SKM-1 (cell line): ENCODE measurements around the gene ASB2.

Source experiments
- DNase-seq: peaks from one replicate; lab custom pipeline; 2025; ENCODE audit not compliant: unreplicated experiment; lab: John Stamatoyannopoulos, UW

The ASB2 gene

DNA sequence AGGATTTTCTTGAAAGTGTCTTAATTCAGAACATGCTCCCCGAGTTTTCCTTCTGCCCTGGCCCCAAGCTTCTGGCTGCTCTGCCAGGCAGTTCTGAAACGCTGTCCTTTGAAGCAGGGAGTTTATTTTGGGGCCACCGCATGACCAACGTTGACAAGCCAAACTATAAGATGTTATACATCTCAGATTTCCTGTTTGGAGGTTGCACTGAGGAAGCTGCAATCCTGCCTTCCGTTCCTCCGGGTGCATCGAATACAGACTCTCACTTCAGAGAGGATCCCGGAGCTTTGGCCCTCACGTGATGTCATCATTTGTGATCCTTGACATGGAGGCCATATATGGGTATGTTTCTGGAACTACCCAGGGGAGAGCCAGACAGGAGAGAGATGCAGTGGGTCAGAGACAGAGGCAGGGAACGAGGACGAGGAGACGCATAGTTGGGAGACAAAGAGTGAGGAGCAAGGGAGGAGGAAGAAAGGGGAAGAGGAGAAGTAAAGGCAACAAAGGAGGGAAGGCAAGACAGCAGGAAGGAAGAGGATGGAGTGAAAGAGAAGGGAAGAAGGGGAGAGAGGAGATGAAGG, at the start of gene ASB2:
Gene ASB2, minus strand, starts transcription at position 94 of the 581 bp plus-strand sequence. CDS start 12,031 bp downstream, outside the sequence.
- DNase-seq = no peak

DNA sequence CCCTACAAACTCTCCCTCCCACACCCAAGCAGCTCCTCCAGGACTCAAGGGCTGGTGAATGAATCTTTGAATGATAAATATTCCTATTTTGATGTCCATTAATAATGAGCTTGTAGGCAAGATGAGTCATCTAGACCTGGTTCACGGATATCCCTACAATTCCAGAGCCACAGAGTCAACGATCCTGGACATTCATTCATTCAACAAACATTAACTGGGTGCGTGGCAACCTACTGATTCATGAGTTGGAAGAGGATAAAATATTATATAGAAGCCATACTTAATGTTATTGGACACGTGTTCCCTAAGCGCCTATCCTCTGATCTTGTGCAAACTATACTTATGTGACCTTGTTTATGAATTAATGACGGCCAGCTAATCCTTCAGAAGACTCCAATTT, 49.4 kb upstream of the ASB2 start:
- no peak for DNase-seq

DNA sequence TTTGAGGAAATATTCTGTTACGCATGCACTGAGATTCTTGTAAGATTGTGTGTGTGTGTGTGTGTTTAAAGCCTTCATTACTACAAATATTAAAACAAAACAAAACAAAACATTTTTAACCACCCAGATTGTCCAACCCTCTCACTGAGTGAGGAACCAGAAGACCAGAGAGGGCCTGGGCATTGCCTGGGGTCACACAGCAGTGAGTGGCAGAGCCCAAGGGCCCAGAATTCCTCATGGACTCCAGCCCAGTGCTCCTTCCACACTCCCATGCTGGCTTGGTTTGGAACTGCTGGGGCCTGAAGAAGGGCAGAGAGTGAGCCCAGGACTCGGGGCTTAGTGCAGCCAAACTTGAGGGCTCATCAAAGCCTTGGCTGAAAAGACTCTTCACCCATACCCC, 48.2 kb upstream of the ASB2 start:
- DNase-seq = no peak

- no peak for DNase-seq
These were observed 46.4 kb upstream of the ASB2 start for GRCh38 chr14:94022532-94023411.

GRCh38 chr14:94021416-94022157, 45.2 kb upstream of the ASB2 start:
- DNase-seq = no peak

GRCh38 chr14:94021001-94021400, 44.6 kb upstream of the ASB2 start:
- DNase-seq = no peak

GRCh38 chr14:94020267-94020666, 43.9 kb upstream of the ASB2 start:
- no peak for DNase-seq

- DNase-seq = no peak
These were observed 43.0 kb upstream of the ASB2 start for GRCh38 chr14:94019329-94019728.

DNA sequence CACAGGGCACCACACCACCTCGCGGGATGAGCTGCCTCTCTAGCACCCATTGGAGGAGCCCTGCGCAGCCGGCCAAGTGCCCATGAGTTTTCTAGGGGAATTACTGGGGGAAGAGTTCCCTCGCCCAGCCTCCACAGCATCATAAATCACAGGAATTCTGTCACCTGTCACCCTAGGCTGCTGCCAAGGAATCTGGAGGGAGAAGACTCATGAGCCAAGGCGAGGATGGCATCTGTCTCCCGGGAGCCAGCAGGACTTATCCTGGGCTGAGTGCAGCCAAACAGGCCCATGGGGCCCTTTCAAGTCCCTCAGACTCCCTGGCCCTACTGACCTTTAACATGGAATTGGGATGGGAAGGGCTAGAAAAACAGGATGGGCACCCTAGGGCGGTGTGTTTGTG, 41.9 kb upstream of the ASB2 start:
- no peak for DNase-seq

GRCh38 chr14:94016446-94016976, 40.1 kb upstream of the ASB2 start:
- DNase-seq = no peak

DNA sequence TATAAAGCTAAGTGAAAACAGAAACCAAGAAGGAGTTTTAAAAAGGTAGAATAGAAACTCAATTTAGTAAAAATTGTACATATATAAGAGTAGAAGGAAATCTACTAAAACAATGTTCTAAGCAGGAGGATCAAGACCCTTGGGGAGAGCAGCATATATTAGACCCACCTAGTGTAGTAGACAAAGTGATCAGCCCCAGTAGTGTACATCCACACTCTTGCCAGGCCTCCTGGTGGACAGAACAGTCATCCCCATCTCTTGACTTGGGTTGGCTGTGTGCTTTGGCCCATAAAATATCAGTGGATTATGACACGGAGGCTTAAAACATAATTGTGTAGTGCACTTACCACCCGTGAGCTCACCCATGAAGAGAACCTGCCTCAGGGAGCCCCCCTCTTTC, 38.9 kb upstream of the ASB2 start:
- DNase-seq = no peak

GRCh38 chr14:94014382-94014781, 38.0 kb upstream of the ASB2 start:
- no peak for DNase-seq

GRCh38 chr14:94011795-94012194, 35.4 kb upstream of the ASB2 start:
- DNase-seq = no peak

DNA sequence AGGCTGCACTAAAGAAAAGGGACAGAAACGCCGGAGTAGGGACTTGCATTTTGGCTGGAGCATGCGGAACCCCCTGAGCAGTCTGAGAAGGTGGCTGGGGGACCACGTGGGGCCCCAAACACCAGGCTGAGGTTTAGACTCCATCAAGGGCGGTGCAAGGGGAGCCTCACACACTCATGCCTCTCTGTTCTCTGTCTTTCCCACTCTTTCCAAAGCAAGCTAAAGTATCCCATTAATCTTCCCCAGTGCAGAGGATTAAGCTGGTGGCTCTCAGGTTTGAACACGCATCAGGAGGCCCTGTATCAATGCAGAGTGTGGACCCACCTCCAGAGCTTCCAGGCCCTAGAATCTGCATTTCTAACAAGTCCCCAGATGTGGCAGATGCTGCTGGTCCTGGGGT, 34.3 kb upstream of the ASB2 start:
- DNase-seq = no peak

GRCh38 chr14:94009767-94010166, 33.4 kb upstream of the ASB2 start:
- DNase-seq = no peak

DNA sequence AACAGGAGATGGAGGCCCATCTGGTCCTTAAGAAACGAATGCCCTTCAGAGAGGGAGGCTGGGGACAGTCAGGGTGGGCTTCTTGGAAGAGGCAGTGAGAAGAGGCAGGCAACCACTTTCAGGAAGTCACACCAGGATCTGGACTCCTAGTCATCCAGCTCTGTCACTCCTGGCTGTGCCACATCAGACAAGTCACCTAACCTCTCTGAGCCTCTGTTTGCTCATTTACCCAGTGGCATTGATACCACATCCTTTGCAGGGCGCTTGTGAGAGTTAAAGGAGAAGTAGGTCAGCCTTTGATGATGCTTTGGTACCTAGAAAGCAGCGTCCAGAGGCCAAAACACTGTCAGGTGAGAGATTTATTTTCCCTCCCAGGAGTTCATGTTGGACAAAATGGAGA, 31.9 kb upstream of the ASB2 start:
- DNase-seq = no peak

GRCh38 chr14:94005324-94006073, 29.1 kb upstream of the ASB2 start:
- no peak for DNase-seq

DNA sequence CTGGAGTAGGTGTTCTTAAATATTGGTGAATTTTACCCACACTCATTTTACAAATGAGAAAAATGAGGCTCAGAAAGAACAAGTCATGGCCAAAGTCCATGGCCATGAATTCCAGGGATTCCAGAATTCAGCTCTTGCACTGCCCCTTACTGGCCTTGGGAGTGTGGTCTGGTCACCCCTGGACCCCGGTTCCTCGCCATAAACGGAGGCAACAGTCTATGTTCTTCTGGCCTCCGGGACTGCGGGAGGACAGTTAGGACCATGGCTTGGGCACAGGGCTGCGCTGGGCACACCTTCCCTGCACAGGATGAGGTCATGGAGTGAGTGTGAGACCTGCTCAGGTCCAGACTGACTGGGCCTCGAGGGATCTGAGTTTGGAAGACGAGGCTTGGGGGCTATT, 27.6 kb upstream of the ASB2 start:
- DNase-seq = no peak

DNA sequence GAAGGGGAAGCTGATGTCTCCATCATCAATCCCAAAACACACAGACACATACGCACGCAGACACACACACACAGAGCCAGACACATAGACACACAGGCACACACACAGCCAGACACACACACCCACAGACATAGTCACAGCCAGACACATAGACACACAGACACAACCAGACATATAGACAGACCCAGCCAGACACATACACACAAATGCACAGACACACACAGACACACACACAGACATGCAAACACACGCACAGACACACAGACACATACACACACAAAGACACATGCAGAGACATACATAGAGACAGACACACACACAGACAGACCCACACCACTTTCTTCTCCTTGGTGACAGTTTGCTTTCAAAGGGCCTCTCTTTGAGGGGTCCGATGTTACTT, 27.0 kb upstream of the ASB2 start:
- DNase-seq = no peak

DNA sequence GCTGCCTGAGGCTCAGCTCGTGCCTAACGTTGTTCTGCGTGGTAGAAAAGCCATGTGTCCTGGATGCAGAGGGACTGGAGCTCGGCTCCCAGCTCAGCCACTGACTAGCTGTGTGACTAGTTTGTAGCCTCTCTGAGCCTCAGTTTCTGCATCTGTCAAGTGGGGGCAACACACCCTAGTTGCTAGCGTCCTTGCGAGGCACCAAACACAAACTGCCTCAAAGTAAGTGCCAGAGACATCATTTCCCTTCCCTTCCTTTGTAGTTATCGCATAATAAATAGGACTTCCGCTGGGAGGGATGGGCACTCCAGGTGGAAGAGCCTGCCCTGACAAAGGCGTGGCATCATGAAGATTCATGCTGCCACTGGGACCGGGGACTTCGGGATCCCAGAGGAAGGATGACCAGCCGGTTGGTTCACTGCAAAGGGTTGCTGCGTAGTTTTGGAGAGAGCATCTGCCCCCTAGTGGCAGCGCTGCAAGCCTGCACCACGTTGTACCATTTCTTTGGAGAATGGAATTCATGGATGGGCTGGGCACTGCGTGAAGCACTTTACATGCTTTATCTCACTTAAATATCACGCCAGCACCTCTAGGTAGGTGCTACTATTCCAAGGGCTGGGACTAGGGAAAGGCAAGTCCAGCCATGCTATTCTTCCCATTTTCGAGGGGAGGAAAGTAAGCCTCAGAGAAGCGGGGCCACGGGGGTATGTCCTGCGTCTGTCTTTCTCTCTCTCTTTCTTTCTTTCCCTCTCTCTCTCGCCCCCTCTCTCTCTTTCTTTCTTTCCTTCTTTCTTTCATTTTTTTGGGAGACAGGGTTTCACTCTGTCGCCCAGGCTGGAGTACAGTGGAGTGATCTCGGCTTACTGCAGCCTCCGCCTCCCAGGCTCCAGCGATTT, 25.4 kb upstream of the ASB2 start:
- peak; percentile 21 for DNase-seq
